Mammary epithelial cell (primary cell): Measurements from ENCODE around the gene GSTM1.

Experiments
- EZH2 ChIP-seq: IDR thresholded peaks from 2 replicates; pipeline ENCODE4 v1.6.1; 2012; ENCODE audit warnings: low read length, inconsistent platforms, borderline replicate concordance
- TF ChIP-seq, protein P1 (sequence below), 2 donors: IDR thresholded peaks in 1 of 2; conservative IDR thresholded peaks in 1 of 2; 2 replicates each; pipeline ENCODE4 v1.5.1; 2011 to 2012; ENCODE audit warnings: inconsistent platforms in 2 of 2, low read length in 2 of 2, mild to moderate bottlenecking in 2 of 2, control low read depth in 1 of 2, low read depth in 1 of 2; ENCODE audit not compliant: insufficient read depth in 1 of 2; ENCODE audit errors: extremely low read depth in 1 of 2

- TF ChIP-seq, protein P1, sequence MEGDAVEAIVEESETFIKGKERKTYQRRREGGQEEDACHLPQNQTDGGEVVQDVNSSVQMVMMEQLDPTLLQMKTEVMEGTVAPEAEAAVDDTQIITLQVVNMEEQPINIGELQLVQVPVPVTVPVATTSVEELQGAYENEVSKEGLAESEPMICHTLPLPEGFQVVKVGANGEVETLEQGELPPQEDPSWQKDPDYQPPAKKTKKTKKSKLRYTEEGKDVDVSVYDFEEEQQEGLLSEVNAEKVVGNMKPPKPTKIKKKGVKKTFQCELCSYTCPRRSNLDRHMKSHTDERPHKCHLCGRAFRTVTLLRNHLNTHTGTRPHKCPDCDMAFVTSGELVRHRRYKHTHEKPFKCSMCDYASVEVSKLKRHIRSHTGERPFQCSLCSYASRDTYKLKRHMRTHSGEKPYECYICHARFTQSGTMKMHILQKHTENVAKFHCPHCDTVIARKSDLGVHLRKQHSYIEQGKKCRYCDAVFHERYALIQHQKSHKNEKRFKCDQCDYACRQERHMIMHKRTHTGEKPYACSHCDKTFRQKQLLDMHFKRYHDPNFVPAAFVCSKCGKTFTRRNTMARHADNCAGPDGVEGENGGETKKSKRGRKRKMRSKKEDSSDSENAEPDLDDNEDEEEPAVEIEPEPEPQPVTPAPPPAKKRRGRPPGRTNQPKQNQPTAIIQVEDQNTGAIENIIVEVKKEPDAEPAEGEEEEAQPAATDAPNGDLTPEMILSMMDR (conservative IDR thresholded peaks at IDR 0.05 in 1 of 2, IDR thresholded peaks at IDR 0.05 in 1 of 2; ENCODE audit: extremely low read depth in 1 of 2, insufficient read depth in 1 of 2, low read depth in 1 of 2, low read length in 2 of 2), result no peak
- TF ChIP-seq EZH2, result no peak
Measured at GRCh38 chr1:109716121-109716520, 28.5 kb downstream of the GSTM1 start.
